ENCODE measurements around the gene PANX2. TPM values are rescaled to one million over a fixed set of nuclear protein-coding genes. Genes with fewer than 3 reads are reported as not detected.

PANX2 gene
- total RNA-seq, 2 experiments from 2014 or later = not detected

GRCh38 chr22:50216684-50217520 is 46.4 kb downstream of the PANX2 start:
- TF ChIP-seq EZH2phosphoT487 (IDR thresholded peaks at IDR 0.05; ENCODE audit: borderline replicate concordance, low read depth, low read length) (no peak), CTCF (conservative IDR thresholded peaks at IDR 0.05; ENCODE audit: low read length) (no peak)
- Histone ChIP-seq H3K9me3 (ENCODE audit: low read length) (no peaks in the 10 kb centered on the region), H4K20me1 (ENCODE audit: insufficient read depth, low read length) (no peaks in the 10 kb centered on the region), H3K4me1 (ENCODE audit: insufficient read depth, low read length, poor library complexity, severe bottlenecking) (no peaks in the 10 kb centered on the region), H3K79me2 (ENCODE audit: insufficient read depth, low read depth, low read length) (no peaks in the 10 kb centered on the region), H3K36me3 (ENCODE audit: insufficient read depth, low read length) (peaks cover 98% of the 10 kb centered on the region), H3K9me2 (ENCODE audit: insufficient read depth, low read length) (no peaks in the 10 kb centered on the region), H2AFZ (ENCODE audit: low read length) (no peak overlapping the region), H3K27ac (ENCODE audit: low read depth, low read length, poor library complexity, severe bottlenecking) (no peak overlapping the region), H3K4me2 (ENCODE audit: low read length) (no peak overlapping the region), H3K4me3 (ENCODE audit: low read depth, low read length, poor library complexity, severe bottlenecking) (no peak overlapping the region)
- DNase-seq (ENCODE audit: low spot score) = no peak
- BruUV-seq (replicated peaks) = no TSS peak
- ChIA-PET POLR2A (no interaction called here), CTCF (ENCODE audit: unreplicated experiment) (no interaction called here)
- intact Hi-C loops (cut with micrococcal nuclease; ENCODE audit: unreplicated experiment) = no loop called here

- CTCF ChIA-PET (ENCODE audit: unreplicated experiment) = no interaction called here
- Histone ChIP-seq H3K27ac (ENCODE audit: low read depth, low read length, poor library complexity, severe bottlenecking) (no peak overlapping the region), H3K4me2 (ENCODE audit: low read length) (no peak overlapping the region), H2AFZ (ENCODE audit: low read length) (no peak overlapping the region), H3K79me2 (ENCODE audit: insufficient read depth, low read depth, low read length) (no peaks in the 10 kb centered on the region), H3K36me3 (ENCODE audit: insufficient read depth, low read length) (peaks cover 98% of the 10 kb centered on the region), H4K20me1 (ENCODE audit: insufficient read depth, low read length) (no peaks in the 10 kb centered on the region), H3K9me2 (ENCODE audit: insufficient read depth, low read length) (no peaks in the 10 kb centered on the region), H3K4me3 (ENCODE audit: low read depth, low read length, poor library complexity, severe bottlenecking) (no peak overlapping the region), H3K4me1 (ENCODE audit: insufficient read depth, low read length, poor library complexity, severe bottlenecking) (no peaks in the 10 kb centered on the region), H3K9me3 (ENCODE audit: low read length) (no peaks in the 10 kb centered on the region)
- intact Hi-C loops (cut with micrococcal nuclease; ENCODE audit: unreplicated experiment) = no loop called here
- TF ChIP-seq CTCF (conservative IDR thresholded peaks at IDR 0.05; ENCODE audit: low read length) (no peak), EZH2phosphoT487 (IDR thresholded peaks at IDR 0.05; ENCODE audit: borderline replicate concordance, low read depth, low read length) (no peak)
- DNase-seq (ENCODE audit: low spot score) = no peak
- POLR2A ChIA-PET = no interaction called here
- BruUV-seq (replicated peaks) = no TSS peak
Observed at GRCh38 chr22:50217543-50218152, 47.1 kb downstream of the PANX2 start.

Measured in OCI-LY7 (cell line).